Nephron (organoid): Measurements from ENCODE around the gene SLC9A8.

ENCODE experiments used
- H3K27ac Mint-ChIP-seq, 3 experiments: 2 replicates each; pipeline ENCODE4 v1.8.0; 2020; ENCODE audit warnings: mixed read lengths in 3 of 3, mild to moderate bottlenecking in 2 of 3, moderate library complexity in 1 of 3
- H3K27me3 Mint-ChIP-seq: 2 replicates; pipeline ENCODE4 v1.8.0; 2021; ENCODE audit warnings: low read depth, mild to moderate bottlenecking, moderate library complexity, mixed read lengths
- H3K36me3 Mint-ChIP-seq: 2 replicates; pipeline ENCODE4 v1.8.0; 2020; ENCODE audit warnings: low read depth, mixed read lengths
- H3K4me1 Mint-ChIP-seq: 2 replicates; pipeline ENCODE4 v1.8.0; 2020; ENCODE audit warnings: mixed read lengths
- H3K4me3 Mint-ChIP-seq, 3 experiments: 2 replicates each; pipeline ENCODE4 v1.8.0; 2020; ENCODE audit warnings: mild to moderate bottlenecking in 3 of 3, mixed read lengths in 3 of 3, moderate library complexity in 2 of 3
- H3K9me3 Mint-ChIP-seq: 2 replicates; pipeline ENCODE4 v1.8.0; 2020; ENCODE audit warnings: mixed read lengths
- TF ChIP-seq, protein P1 (sequence below), 3 experiments: fragments of 200-600 bp; sonication (generic); IDR thresholded peaks; one replicate each; pipeline ENCODE4 v1.5.0; 2021; ENCODE audit warnings: antibody characterized with exemption in 3 of 3; ENCODE audit not compliant: unreplicated experiment in 3 of 3

The SLC9A8 gene

GRCh38 chr20:49818816-49819215 lies 6.2 kb downstream of the SLC9A8 start:
- Mint-ChIP-seq H3K4me3 (no peak overlapping the region), H3K4me1 (peaks cover 17% of the 10 kb centered on the region), H3K9me3 (no peaks in the 10 kb centered on the region), H3K27ac (no peak overlapping the region), H3K36me3 (peaks cover 51% of the 10 kb centered on the region), H3K27me3 (no peaks in the 10 kb centered on the region)
- TF ChIP-seq, protein P1, sequence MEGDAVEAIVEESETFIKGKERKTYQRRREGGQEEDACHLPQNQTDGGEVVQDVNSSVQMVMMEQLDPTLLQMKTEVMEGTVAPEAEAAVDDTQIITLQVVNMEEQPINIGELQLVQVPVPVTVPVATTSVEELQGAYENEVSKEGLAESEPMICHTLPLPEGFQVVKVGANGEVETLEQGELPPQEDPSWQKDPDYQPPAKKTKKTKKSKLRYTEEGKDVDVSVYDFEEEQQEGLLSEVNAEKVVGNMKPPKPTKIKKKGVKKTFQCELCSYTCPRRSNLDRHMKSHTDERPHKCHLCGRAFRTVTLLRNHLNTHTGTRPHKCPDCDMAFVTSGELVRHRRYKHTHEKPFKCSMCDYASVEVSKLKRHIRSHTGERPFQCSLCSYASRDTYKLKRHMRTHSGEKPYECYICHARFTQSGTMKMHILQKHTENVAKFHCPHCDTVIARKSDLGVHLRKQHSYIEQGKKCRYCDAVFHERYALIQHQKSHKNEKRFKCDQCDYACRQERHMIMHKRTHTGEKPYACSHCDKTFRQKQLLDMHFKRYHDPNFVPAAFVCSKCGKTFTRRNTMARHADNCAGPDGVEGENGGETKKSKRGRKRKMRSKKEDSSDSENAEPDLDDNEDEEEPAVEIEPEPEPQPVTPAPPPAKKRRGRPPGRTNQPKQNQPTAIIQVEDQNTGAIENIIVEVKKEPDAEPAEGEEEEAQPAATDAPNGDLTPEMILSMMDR (IDR thresholded peaks at IDR 0.05; ENCODE audit: unreplicated experiment in 3 of 3), result no peak

DNA sequence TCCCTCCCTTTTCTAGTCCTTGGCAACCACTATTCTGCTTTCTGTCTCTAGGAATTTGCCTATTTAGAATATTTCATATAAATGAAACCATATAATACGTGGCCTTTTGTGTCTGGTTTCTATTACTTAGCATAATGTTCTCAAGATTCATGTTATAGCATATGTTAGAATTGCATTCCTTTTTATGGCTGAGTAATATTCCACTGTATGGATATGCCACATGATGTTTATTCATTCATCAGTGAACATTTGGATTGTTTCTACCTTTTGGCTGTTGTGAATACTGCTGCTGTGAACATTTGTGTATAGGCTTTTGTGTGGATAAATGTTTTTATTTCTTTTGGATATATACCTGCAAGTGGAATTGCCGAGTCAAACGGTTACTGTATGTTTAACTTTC lies 7.1 kb downstream of the SLC9A8 start:
- Mint-ChIP-seq H3K4me3 (no peak overlapping the region), H3K27me3 (no peaks in the 10 kb centered on the region), H3K36me3 (peaks cover 56% of the 10 kb centered on the region), H3K4me1 (peaks cover 14% of the 10 kb centered on the region), H3K27ac (no peak overlapping the region), H3K9me3 (no peaks in the 10 kb centered on the region)
- TF ChIP-seq, protein P1 (IDR thresholded peaks at IDR 0.05; ENCODE audit: unreplicated experiment in 3 of 3), result no peak

DNA sequence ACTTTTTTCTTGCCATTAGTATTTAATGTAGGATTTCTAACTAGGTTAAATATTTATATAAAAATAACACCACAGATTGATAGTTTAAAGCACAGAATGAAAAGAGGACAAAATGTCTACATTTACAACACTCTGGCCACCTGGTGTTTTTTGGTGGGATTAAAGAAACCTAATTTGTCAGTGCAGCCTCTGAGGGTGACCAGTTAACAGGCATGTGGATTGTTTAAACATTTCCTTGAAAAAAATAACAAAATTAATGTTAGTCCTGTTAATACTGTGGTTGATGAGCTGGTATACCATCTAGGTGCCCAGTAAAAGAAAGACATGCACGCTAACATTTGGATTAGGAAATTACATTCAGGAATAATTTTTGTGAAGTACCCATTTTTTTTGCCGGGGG lies 8.8 kb downstream of the SLC9A8 start:
- H3K4me1 Mint-ChIP-seq, result peaks cover 25% of the 10 kb centered on the region
- no peaks in the 10 kb centered on the region for H3K9me3 Mint-ChIP-seq
- peaks cover 55% of the 10 kb centered on the region for H3K36me3 Mint-ChIP-seq
- TF ChIP-seq, protein P1 (IDR thresholded peaks at IDR 0.05; ENCODE audit: unreplicated experiment in 3 of 3), result no peak
- peak overlapping the region in 1 of 3 experiments; percentile 37 for H3K27ac Mint-ChIP-seq
- no peaks in the 10 kb centered on the region for H3K27me3 Mint-ChIP-seq
- no peak overlapping the region for H3K4me3 Mint-ChIP-seq

DNA sequence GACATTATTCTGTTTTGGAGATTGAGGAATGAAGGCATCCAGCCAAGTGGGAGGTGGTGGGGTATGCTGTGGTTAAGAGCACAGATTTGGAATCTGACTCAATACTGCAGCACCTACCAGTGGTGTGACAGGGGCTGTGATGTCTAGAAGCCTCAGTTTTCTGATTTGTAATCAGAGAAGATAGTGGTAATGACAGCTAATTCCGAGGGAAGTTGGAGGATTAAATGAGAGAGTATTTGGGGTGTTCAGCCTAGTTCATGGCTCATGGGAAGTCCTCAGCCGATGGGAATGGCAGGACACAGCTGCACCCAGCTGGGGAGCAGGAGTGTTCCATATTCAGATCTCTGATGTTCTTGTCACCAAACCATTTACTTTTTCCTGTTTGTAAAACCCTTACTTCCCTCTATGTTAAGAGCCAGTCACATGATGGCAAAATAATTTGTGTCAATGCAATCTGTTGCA lies 9.3 kb downstream of the SLC9A8 start:
- Mint-ChIP-seq H3K4me1 (peaks cover 28% of the 10 kb centered on the region), H3K27me3 (no peaks in the 10 kb centered on the region), H3K9me3 (no peaks in the 10 kb centered on the region), H3K27ac (peak overlapping the region in 1 of 3 experiments; percentile 37), H3K4me3 (no peak overlapping the region), H3K36me3 (peaks cover 55% of the 10 kb centered on the region)
- TF ChIP-seq, protein P1 (IDR thresholded peaks at IDR 0.05; ENCODE audit: unreplicated experiment in 3 of 3), result no peak

- H3K27ac Mint-ChIP-seq, result peak overlapping the region; percentile 59 to 86 (median 77)
- H3K4me1 Mint-ChIP-seq, result peaks cover 28% of the 10 kb centered on the region
Measured at GRCh38 chr20:49823152-49823847, 10.7 kb downstream of the SLC9A8 start.

More at GRCh38 chr20:49823152-49823847, 10.7 kb downstream of the SLC9A8 start:
- Mint-ChIP-seq H3K9me3 (no peaks in the 10 kb centered on the region), H3K36me3 (peaks cover 49% of the 10 kb centered on the region), H3K4me3 (no peak overlapping the region), H3K27me3 (no peaks in the 10 kb centered on the region)
- TF ChIP-seq, protein P1 (IDR thresholded peaks at IDR 0.05; ENCODE audit: unreplicated experiment in 3 of 3), result no peak
